NT2/D1 (cell line): ENCODE measurements around the gene IGF1R.
"Not testable (repeated sequence)": the region's sequence is repeated elsewhere in the genome, so short reads cannot be mapped to it uniquely, and the experiment has no call there.

ENCODE experiments used
- DNase-seq: peaks from one replicate; pipeline ENCODE4 v3.0.0-alpha.2; 2011; ENCODE audit warnings: low read depth, low spot score
- H3K27me3 ChIP-seq: 2 replicates; pipeline ENCODE4 v1.6.0; 2011; ENCODE audit warnings: mild to moderate bottlenecking; ENCODE audit not compliant: insufficient read length, insufficient read depth
- H3K36me3 ChIP-seq: 2 replicates; pipeline ENCODE4 v1.6.1; 2011; ENCODE audit warnings: mild to moderate bottlenecking, low read length, mixed read lengths; ENCODE audit not compliant: insufficient read depth, insufficient read length
- H3K4me1 ChIP-seq: 2 replicates; pipeline ENCODE4 v1.5.1; 2011; ENCODE audit not compliant: insufficient read depth, insufficient read length
- H3K4me3 ChIP-seq: 2 replicates; pipeline ENCODE4 v1.5.1; 2011; ENCODE audit warnings: low read depth; ENCODE audit not compliant: insufficient read length
- H3K9ac ChIP-seq: 2 replicates; pipeline ENCODE4 v1.6.0; 2011; ENCODE audit warnings: low read depth; ENCODE audit not compliant: insufficient read length
- H3K9me3 ChIP-seq: 2 replicates; pipeline ENCODE4 v1.5.1; 2011; ENCODE audit warnings: mild to moderate bottlenecking, low read length; ENCODE audit not compliant: insufficient read depth
- SUZ12 ChIP-seq: IDR thresholded peaks from 2 replicates; pipeline ENCODE4 v1.6.1; 2011; ENCODE audit not compliant: insufficient read length, insufficient read depth; ENCODE audit errors: extremely low read depth
- YY1 ChIP-seq: IDR thresholded peaks from 2 replicates; pipeline ENCODE4 v1.6.1; 2011; ENCODE audit not compliant: insufficient read length, insufficient read depth
- ZNF274 ChIP-seq: IDR thresholded peaks from 2 replicates; pipeline ENCODE4 v1.6.1; 2011; ENCODE audit warnings: mild to moderate bottlenecking, low read depth, low read length

The IGF1R gene

GRCh38 chr15:98960555-98961050, 312.3 kb downstream of the IGF1R start:
- Histone ChIP-seq H3K4me3 (no peak overlapping the region), H3K4me1 (peaks cover 4% of the 10 kb centered on the region), H3K9me3 (peaks cover 22% of the 10 kb centered on the region), H3K27me3 (no peaks in the 10 kb centered on the region), H3K9ac (no peak overlapping the region), H3K36me3 (peaks cover 72% of the 10 kb centered on the region)
- no peak for DNase-seq
- TF ChIP-seq SUZ12: no peak
- TF ChIP-seq YY1: no peak

- no peak overlapping the region for H3K9ac ChIP-seq
- DNase-seq: no peak
- peaks cover 48% of the 10 kb centered on the region for H3K36me3 ChIP-seq
- H3K27me3 ChIP-seq: no peaks in the 10 kb centered on the region
- peaks cover 22% of the 10 kb centered on the region for H3K9me3 ChIP-seq
- H3K4me3 ChIP-seq: no peak overlapping the region
- no peak for TF ChIP-seq ZNF274
- no peak for TF ChIP-seq SUZ12
- TF ChIP-seq YY1: no peak
- H3K4me1 ChIP-seq: peaks cover 4% of the 10 kb centered on the region
These were observed 315.1 kb downstream of the IGF1R start for GRCh38 chr15:98963444-98963843.

- Histone ChIP-seq H3K4me3 (no peak overlapping the region), H3K27me3 (no peaks in the 10 kb centered on the region)
- no peak for DNase-seq
These were observed 316.3 kb downstream of the IGF1R start for GRCh38 chr15:98964466-98965133.

GRCh38 chr15:98965134-98965491, 316.8 kb downstream of the IGF1R start:
- H3K4me3 ChIP-seq, DNase-seq, H3K27me3 ChIP-seq, H3K9ac ChIP-seq, H3K4me1 ChIP-seq: not testable (repeated sequence)
- peaks cover 33% of the 10 kb centered on the region for H3K36me3 ChIP-seq
- H3K9me3 ChIP-seq: peaks cover 22% of the 10 kb centered on the region

More at GRCh38 chr15:98964466-98965133, 316.3 kb downstream of the IGF1R start:
- Histone ChIP-seq H3K9me3 (peaks cover 22% of the 10 kb centered on the region), H3K4me1 (peaks cover 4% of the 10 kb centered on the region), H3K36me3 (peaks cover 38% of the 10 kb centered on the region), H3K9ac (no peak overlapping the region)
- no peak for TF ChIP-seq YY1
- TF ChIP-seq SUZ12: no peak
- TF ChIP-seq ZNF274: no peak

GRCh38 chr15:98965597-98965996, 317.3 kb downstream of the IGF1R start:
- no peaks in the 10 kb centered on the region for H3K27me3 ChIP-seq
- H3K9me3 ChIP-seq: peaks cover 17% of the 10 kb centered on the region
- no peak for DNase-seq

GRCh38 chr15:98966091-98966787, 317.9 kb downstream of the IGF1R start:
- H3K9ac ChIP-seq: no peak overlapping the region
- no peak for DNase-seq
- H3K4me1 ChIP-seq: no peaks in the 10 kb centered on the region
- H3K27me3 ChIP-seq: no peaks in the 10 kb centered on the region
- H3K36me3 ChIP-seq: peaks cover 21% of the 10 kb centered on the region
- no peak overlapping the region for H3K4me3 ChIP-seq
- TF ChIP-seq YY1: no peak
- no peak for TF ChIP-seq ZNF274
- TF ChIP-seq SUZ12: no peak
- peaks cover 11% of the 10 kb centered on the region for H3K9me3 ChIP-seq

More at GRCh38 chr15:98965597-98965996, 317.3 kb downstream of the IGF1R start:
- H3K9ac ChIP-seq: no peak overlapping the region
- no peak overlapping the region for H3K4me3 ChIP-seq
- peaks cover 28% of the 10 kb centered on the region for H3K36me3 ChIP-seq
- no peak for TF ChIP-seq YY1
- TF ChIP-seq ZNF274: no peak
- TF ChIP-seq SUZ12: no peak
- H3K4me1 ChIP-seq: peaks cover 2% of the 10 kb centered on the region

GRCh38 chr15:98967096-98967495, 318.8 kb downstream of the IGF1R start:
- peaks cover 2% of the 10 kb centered on the region for H3K9me3 ChIP-seq
- no peaks in the 10 kb centered on the region for H3K4me1 ChIP-seq
- no peak for TF ChIP-seq YY1
- TF ChIP-seq ZNF274: no peak
- no peak for TF ChIP-seq SUZ12
- no peak overlapping the region for H3K4me3 ChIP-seq
- H3K9ac ChIP-seq: no peak overlapping the region
- no peak for DNase-seq
- H3K27me3 ChIP-seq: no peaks in the 10 kb centered on the region
- peaks cover 13% of the 10 kb centered on the region for H3K36me3 ChIP-seq
